ENCODE data around the gene CCDC88B. TPM values are rescaled to one million over a fixed set of nuclear protein-coding genes. Genes with fewer than 3 reads are reported as not detected.

CCDC88B gene
- total and polyA plus RNA-seq, 2 donors (not counting 1 experiment from before 2014, with no cell fraction given), result 0.56 to 3.1 TPM

DNA sequence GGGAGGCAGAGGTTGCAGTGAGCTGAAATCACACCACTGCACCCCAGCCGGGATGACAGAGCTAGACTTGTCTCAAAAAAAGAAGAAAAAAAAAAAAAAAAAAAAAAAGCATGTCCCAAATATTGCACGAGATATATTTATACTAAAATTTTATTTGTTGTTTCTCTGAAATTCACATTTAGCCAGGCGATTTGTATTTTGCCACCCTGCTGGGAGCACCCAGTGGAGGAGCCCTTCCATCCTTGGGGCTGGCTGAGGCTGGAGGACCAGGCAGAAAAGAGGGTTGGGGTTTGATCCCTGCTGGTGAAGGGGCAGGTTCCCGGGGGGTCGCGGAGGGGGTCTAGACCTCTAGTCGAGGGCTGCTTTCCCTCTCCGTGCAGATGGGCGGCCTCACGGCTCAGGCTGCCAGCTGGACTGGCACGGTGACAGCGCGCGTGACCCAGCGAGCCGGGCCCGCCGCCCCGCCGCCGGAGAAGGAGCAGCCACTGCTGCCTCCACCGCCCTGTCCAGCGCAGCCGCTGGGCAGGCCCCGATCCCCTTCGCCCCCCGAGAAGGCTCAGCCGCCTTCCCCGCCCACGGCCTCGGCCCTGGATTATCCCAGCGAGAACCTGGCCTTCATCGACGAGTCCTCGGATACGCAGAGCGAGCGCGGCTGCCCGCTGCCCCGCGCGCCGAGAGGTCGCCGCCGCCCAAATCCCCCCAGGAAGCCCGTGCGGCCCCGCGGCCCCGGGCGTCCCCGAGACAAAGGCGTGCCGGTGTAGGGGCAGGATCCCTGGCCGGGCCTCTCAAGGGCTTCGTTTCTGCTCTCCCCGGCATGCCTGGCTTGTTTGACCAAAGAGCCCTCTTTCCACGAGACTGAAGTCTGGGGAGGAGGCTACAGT, 40.8 kb upstream of the CCDC88B start:
- Histone ChIP-seq H3K9ac (ENCODE audit: insufficient read depth, low read length) (peak overlapping the region; percentile 28), H3K36me3 (ENCODE audit: control insufficient read depth, insufficient read depth, low read length) (no peaks in the 10 kb centered on the region), H2AFZ (ENCODE audit: low read length) (peak overlapping the region; percentile 30), H4K20me1 (ENCODE audit: control insufficient read depth, extremely low read depth, insufficient read depth, low read length) (no peaks in the 10 kb centered on the region), H3K4me3 (replicated peaks in 1 of 4; ENCODE audit: control extremely low read depth in 1 of 4, insufficient read depth in 1 of 4, low read depth in 3 of 4, low read length in 4 of 4) (peak overlapping the region in 2 of 4 experiments; percentile 12 to 34), H3K27ac (ENCODE audit: insufficient read depth, low read length) (no peak overlapping the region), H3K27me3 (ENCODE audit: control insufficient read depth, insufficient read depth, low read length) (peaks cover 46% of the 10 kb centered on the region), H3K79me2 (ENCODE audit: control insufficient read depth, insufficient read depth, low read length) (no peaks in the 10 kb centered on the region), H3K9me3 (ENCODE audit: control insufficient read depth, insufficient read depth, low read depth, low read length) (no peaks in the 10 kb centered on the region), H3K4me1 (ENCODE audit: control insufficient read depth, extremely low read depth, insufficient read depth, low read length) (peaks cover 6% of the 10 kb centered on the region), H3K4me2 (ENCODE audit: extremely low read depth, insufficient read depth, low read length) (peak overlapping the region; percentile 73)
- TF ChIP-seq EZH2 (IDR thresholded peaks at IDR 0.05; ENCODE audit: low read length, missing control alignments), result no peak
- TF ChIP-seq, protein P1, sequence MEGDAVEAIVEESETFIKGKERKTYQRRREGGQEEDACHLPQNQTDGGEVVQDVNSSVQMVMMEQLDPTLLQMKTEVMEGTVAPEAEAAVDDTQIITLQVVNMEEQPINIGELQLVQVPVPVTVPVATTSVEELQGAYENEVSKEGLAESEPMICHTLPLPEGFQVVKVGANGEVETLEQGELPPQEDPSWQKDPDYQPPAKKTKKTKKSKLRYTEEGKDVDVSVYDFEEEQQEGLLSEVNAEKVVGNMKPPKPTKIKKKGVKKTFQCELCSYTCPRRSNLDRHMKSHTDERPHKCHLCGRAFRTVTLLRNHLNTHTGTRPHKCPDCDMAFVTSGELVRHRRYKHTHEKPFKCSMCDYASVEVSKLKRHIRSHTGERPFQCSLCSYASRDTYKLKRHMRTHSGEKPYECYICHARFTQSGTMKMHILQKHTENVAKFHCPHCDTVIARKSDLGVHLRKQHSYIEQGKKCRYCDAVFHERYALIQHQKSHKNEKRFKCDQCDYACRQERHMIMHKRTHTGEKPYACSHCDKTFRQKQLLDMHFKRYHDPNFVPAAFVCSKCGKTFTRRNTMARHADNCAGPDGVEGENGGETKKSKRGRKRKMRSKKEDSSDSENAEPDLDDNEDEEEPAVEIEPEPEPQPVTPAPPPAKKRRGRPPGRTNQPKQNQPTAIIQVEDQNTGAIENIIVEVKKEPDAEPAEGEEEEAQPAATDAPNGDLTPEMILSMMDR (conservative IDR thresholded peaks at IDR 0.05 in 1 of 2, IDR thresholded peaks at IDR 0.05 in 1 of 2; ENCODE audit: low read depth in 1 of 2, low read length in 2 of 2), result no peak
- peak in 1 of 2 donors; percentile 28 for DNase-seq (ENCODE audit: low read depth in 2 of 2)

DNA sequence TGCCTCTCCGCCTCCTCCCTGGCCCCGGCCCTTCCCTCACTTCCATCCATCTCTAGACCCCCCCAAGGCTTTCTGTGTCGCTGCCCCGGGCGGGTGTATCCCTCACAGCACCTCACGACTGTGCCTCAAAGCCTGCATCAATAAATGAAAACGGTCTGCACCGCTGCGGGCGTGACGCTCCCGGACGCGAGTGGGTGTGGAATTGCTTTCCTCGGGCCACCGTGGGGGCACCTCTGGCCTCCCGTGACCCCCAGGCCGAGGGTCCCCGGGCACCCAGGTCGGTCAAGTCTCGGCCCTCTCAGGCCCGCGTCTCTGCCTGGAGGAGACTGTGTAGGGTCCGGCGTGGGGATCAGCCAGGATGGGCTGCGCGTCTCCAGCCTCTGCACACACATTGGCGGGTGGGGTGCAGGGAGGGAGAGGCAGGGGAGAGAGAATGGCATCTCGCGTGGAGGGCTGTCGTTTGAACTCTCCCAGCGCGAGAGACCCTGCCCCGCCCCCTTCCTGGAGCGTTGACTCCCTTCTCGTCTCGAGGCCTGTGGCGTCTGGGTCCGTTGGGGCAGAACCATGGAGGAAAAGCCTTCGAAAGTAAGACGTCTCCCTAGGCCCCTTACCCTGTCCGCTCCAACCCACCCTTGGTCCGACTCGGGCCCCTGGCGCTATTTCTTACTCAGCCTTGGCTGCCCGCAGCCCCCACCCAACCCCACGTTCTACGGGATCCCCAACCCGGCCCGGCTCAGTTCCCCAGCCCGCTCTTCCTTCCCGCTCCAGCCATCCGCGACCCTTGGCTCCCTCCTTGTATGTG, 40.0 kb upstream of the CCDC88B start, which contains the start of gene CATSPERZ:
TSS of gene CATSPERZ (plus strand) at position 512 of the 802 bp plus-strand sequence. CDS start at position 565, 53 bp downstream.
- H3K4me3 ChIP-seq (replicated peaks in 1 of 4; ENCODE audit: control extremely low read depth in 1 of 4, insufficient read depth in 1 of 4, low read depth in 3 of 4, low read length in 4 of 4), result peak within 1 kb of the TSS in 3 of 4 experiments; percentile 12 to 47 (median 27)
- H2AFZ ChIP-seq (ENCODE audit: low read length), result peak within 1 kb of the TSS; percentile 30
- no peaks in the 10 kb centered on the region for H3K9me3 ChIP-seq (ENCODE audit: control insufficient read depth, insufficient read depth, low read depth, low read length)
- H4K20me1 ChIP-seq (ENCODE audit: control insufficient read depth, extremely low read depth, insufficient read depth, low read length), result no peaks in the 10 kb centered on the region
- TF ChIP-seq, protein P1 (conservative IDR thresholded peaks at IDR 0.05 in 1 of 2, IDR thresholded peaks at IDR 0.05 in 1 of 2; ENCODE audit: low read depth in 1 of 2, low read length in 2 of 2), result peak in 1 of 2 donors; percentile 1
- peak; percentile 91 for TF ChIP-seq EZH2 (IDR thresholded peaks at IDR 0.05; ENCODE audit: low read length, missing control alignments)
- peaks cover 44% of the 10 kb centered on the region for H3K27me3 ChIP-seq (ENCODE audit: control insufficient read depth, insufficient read depth, low read length)
- peak within 1 kb of the TSS; percentile 28 for H3K9ac ChIP-seq (ENCODE audit: insufficient read depth, low read length)
- peaks cover 7% of the 10 kb centered on the region for H3K4me1 ChIP-seq (ENCODE audit: control insufficient read depth, extremely low read depth, insufficient read depth, low read length)
- no peak within 1 kb of the TSS for H3K27ac ChIP-seq (ENCODE audit: insufficient read depth, low read length)
- DNase-seq (ENCODE audit: low read depth in 2 of 2), result no peak
- H3K36me3 ChIP-seq (ENCODE audit: control insufficient read depth, insufficient read depth, low read length), result no peaks in the 10 kb centered on the region
- H3K4me2 ChIP-seq (ENCODE audit: extremely low read depth, insufficient read depth, low read length), result peak within 1 kb of the TSS; percentile 73
- H3K79me2 ChIP-seq (ENCODE audit: control insufficient read depth, insufficient read depth, low read length), result no peaks in the 10 kb centered on the region

Measured in fibroblast of lung (primary cell).